ENCODE data around the gene IFITM5.
"Not testable (repeated sequence)": the region's sequence is repeated elsewhere in the genome, so short reads cannot be mapped to it uniquely, and the experiment has no call there.

Gene IFITM5

DNA sequence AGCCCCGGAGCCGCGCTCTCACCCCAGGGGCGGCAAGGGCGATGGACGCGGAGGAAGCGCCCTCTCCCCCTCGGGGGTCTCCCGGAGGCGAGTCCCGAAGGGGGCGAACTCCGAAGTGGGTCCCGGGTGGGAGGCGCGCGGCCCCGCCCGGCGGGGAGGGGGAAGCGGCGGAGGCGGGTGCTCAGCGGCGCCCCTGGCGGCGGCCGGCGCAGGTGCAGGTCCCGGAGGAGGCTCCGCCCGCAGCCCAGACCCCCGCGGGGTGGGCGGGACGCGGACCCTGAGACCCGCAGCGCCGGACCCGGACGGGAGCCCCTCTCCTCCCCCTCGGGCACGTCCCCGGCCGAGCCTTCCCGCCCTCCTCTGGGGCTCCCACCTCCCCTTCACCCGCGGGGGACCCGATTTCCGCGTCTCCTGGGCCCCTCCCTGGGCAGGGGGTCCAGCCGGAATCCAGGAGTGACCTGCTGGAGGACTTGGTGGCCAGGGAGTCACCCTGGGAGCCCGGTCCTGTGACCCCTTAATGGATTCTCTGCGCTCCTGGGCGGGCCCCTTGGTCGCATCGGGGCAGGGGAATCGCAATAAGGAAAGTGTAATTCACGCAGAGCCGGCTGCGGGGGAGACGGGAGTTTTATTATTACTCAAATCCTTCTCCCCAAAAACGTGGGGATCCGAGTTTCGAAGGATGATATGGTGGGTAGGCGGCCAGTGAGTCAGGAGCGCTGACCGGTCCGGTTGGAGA, 11.9 kb upstream of the IFITM5 start:
- not testable (repeated sequence) for DNase-seq

DNA sequence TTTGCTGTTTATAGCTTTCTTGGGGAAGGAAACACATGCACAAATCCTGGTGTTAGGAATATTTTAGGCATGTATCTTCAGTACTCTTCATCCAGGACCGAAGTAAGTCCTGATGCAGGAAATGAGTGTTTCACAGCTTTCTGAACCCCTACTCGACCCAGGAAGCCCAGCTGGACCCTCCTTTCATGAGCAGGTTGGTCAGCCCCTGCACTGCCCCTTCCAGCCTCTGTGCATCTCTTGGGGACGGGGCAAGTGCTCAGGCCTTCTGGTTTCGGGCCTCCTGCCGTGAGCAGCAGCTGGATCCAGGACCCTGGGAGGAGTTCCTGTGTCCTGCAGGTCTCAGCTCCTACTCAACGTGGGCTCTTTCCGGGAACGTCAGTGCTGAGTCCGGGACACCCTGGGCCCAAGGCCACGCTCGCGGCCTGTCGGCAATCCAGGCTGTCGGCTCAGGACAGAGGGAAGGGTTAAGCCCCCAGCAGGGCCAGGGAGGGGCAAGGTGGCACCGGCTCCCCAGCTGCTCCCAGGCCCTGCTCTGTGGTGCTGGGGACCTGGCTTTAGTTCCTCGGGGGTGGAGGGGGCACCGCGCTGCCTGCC, 10.8 kb upstream of the IFITM5 start:
- not testable (repeated sequence) for DNase-seq

DNA sequence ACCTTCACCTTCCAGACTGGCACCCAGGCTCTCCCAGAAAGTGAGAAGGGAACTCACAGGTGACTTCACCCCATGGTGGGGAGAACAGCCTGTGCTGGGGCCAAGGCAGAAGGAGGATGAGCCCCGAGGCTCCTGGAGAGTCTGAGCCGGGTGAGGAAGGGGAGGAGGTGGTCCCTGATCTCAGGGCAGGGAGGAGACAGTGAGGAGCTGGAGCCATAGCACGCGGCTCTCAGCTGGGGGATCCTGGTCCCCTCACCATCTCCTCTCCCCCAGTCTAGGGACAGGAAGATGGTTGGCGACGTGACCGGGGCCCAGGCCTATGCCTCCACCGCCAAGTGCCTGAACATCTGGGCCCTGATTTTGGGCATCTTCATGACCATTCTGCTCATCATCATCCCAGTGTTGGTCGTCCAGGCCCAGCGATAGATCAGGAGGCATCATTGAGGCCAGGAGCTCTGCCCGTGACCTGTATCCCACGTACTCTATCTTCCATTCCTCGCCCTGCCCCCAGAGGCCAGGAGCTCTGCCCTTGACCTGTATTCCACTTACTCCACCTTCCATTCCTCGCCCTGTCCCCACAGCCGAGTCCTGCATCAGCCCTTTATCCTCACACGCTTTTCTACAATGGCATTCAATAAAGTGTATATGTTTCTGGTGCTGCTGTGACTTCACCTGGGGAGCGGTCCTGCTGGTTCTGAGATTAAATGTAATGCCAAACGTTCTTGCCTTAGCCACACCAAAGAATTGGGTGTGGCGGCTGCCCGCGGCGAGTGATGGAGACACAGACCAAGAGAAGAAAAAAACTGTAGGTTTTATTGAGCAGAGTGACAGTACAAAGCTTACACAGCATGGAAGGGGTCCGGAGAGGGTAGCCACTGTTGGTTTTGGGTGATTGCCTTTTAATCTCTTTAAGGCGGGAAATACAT, 9.7 kb upstream of the IFITM5 start:
- peak; percentile 59 for DNase-seq

GRCh38 chr11:307766-308708, 8.7 kb upstream of the IFITM5 start, which contains the start of gene IFITM2:
Gene IFITM2, plus strand, starts transcription at chr11:307816. Its CDS starts 377 bp downstream, at chr11:308193.
- DNase-seq = peak; percentile 67

DNA sequence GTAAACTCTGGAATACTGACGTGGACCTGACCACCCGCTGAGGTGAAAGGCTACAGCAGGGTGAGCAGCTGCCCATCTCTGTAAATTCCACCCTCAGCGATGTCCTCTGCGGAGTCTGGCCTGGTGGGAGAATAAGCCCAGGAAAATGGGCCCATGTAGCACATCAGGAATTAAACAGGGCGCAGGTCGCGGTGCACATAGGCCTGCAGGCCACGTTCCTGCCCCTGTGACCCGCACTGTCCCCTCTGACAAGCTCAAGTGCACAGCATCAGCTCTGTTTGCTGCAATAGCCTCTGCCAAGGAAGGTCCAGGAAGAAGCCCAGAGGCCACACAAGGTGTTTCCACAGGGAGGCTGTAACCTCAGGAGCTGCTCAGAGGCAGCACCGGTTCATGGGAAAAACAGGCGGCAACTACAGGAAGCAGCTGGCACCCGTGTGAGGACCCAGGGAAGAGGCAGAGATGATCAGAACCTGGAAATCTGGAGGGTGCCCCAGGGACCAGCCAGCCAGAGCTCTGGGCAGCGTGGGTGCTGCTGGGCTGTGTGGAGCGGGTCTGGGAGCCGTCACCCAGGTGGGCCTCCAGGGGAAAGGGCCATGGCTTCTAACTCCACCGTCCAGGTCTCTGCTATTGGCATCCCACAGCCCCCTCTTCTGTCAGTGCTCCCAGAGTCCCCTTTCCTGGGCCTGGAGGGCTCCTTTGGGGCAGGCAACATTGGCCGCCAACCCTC, 7.5 kb upstream of the IFITM5 start:
- DNase-seq = no peak

GRCh38 chr11:305844-306211, 6.5 kb upstream of the IFITM5 start:
- DNase-seq = no peak

DNA sequence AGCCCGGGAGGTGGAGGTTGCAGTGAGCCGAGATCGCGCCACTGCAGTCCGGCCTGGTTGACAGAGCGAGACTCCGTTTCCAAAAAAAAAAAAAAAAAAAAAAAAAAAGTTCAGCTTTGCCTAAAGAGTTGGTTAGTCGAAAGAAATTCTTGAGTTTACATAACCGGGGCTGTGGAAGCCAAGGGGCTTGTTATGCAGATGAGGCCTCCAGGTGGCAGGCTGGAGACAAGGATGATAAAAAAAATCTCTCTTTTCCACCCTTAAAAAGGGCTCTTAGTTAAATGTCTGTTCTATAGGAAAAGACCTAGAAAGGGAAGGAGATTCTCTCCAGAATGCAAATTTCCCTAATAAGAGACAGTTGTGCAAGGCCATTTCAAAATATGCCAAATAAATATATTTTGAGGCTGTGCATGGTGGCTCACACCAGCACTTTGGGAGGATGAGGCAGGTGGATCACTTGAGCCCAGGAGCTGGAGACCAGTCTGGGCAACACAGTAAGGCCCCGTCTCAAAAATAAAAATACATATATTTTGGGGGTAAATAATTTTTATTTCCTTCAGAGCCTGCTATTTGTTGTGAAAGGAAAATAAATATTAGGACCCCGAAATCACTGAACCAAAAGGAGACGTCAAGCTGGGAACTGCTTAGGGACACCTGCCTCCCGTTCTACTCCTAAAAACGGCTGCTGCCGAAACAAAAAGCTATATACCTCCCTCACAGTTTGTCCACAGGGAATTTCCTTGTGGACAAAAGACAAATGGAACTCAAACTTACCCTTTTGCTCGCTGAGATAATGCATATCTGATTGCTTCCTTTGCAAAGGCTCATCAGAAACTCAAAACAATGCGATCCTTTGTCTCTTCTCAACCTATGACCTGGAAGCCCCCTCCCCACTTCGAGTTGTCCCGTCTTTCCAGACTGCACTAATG, 5.9 kb upstream of the IFITM5 start:
- DNase-seq = peak; percentile 79

- DNase-seq = no peak
Observed at GRCh38 chr11:304061-304506, 4.8 kb upstream of the IFITM5 start.

DNA sequence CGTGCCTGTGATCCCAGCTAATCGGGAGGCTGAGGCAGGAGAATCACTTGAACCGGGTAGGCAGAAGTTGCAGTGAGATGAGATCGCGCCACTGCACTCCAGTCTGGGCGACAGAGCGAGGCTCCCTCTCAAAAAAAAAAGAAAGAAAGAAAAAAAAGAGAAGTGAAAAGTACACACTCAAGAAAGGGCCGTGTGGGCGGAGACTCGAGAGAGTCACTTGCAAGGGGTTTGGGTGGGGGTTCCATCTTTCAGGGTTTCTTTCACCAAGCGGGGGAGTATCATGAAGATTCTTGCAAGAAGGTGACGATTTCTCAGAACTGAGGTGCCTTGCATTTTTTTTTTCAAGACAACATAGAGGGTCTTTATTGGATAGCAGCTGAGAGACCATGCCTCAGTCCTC, 4.0 kb upstream of the IFITM5 start:
- no peak for DNase-seq

DNA sequence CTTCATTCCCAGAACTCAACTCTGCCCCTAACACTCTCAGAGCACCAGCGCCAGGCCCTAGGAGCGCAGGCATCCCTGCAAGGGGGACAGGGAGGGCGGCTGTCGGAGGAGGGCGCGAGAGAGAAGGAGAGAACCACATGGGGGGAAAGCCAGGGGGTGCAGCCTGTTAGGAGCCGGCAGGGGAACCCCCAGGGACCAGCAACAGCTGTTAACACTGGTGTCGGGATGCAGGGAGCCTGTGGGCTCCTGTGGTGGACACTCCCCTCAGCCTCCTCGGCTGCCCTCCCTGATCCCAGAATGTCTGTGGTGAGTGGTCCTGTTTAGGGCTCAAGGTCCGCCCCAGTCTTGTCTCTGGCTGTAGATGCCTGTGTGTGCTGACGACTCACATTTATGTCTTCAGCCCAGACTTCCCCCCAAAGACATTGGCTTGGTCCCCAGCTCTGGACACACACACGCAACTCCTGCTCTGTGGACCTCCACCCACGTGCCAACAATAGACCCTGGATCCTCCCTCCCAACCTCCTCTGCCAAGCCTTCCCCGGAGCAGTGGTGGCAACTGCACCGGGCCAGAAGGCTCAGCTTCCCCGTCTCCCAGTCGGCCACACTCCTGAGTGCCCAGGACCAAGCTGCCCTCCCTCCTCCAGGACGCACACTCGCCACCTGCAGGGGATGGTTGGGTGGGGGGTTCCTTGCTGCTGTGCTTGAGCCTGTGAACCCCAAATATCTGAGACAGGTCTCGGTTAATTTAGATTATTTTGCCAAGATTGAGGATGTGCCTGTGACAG, 817 bp upstream of the IFITM5 start:
- DNase-seq = no peak

DNA sequence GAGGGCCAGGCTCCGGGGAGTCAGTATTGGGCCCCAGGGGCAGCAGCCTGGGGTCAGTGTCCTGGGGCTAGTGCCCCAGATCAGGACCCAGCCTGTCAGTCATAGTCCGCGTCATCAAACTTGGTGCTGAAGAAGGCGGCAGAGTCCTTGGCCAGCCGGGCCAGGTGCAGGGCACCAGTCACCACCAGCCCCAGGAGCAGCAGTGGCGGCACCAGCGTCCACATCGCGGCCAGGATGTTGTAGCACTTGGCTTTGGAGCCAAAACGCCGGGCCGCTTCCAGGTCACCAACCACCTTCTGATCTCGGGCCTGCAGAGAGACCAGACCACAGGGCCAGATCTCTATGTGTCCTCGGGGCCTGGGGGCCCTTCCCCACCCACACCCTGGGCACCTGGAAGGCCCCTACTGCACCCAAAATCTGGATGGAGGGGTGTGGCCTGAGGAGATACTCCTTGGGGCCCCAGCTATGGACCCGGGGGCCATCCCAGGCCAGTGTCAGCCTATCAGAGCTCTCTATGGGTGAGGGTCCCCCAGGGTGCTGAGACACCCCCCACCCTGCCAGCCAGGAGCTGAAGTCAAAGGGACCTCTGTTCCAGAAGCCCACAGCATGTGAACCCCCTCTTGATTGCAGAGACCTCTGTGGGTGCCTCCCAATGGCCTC, 790 bp downstream of the IFITM5 start:
- DNase-seq = no peak

GRCh38 chr11:297586-298405, 1.5 kb downstream of the IFITM5 start:
- DNase-seq = peak; percentile 60

GRCh38 chr11:297051-297585, 2.2 kb downstream of the IFITM5 start:
- DNase-seq = no peak

DNA sequence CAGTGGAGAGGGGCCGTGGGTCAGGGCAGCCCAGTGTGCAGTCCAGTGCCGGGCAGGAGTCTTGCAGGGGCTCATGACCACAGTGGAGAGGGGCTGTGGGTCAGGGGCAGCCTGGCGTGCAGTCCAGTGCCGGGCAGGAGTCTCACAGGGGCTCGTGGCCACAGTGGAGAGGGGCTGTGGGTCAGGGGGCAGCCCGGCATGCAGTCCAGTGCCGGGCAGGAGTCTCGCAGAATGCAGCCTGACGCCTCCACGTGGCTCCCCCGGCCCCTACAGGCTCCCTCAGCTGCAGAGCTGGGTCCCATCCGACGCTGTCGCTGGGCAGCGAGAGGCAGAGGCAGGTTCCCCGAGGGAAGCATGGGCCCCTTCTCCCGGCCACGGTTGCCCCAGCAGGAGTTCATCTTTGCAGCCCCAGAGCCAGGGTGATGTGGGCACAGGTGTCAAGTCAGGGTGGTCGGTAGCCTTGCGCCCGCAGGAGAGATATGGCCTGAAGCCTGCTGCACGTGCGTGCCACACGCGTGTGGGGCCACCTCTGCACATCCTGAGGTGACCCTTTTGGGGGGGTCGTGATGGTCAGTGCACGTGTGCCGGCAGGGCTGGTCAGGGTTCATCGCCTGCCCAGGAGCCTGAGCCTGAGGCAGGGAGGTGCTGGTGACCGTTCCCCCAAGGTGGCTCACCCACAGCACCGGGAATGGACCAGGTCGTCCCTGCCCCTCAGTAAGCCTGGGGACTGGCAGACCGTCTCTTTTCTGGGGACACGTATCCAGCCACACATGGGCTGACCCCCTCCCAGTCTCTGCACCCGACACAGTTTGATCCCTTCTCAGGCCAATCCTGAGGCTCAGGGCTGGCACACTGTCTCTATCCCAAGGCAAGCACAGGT, 2.9 kb downstream of the IFITM5 start:
- no peak for DNase-seq

GRCh38 chr11:295351-296170, 3.8 kb downstream of the IFITM5 start:
- DNase-seq = no peak

DNA sequence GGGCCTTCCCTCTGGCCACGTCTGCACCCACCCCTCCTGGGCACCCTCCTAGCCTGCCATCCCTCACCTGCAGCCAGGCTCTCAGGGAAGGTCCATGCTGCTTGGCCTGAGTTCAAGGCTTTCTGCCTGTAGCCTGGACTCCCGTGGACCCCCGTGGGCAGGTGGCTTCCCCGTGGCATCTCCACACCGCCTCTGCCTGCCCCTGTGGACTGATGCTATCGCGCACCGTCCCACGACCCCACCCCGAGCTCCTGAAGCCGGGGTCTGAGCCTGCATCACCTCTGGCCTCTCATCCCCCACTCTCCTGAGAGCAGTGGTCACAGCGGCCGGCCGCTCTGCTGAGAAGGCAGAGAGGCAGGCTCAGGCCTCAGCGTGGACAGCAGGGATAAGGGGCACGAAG, 4.5 kb downstream of the IFITM5 start:
- no peak for DNase-seq
